DMS79 (cell line): ENCODE measurements around the gene SPEM1.

Experiments
- DNase-seq: peaks from one replicate; lab custom pipeline; 2025; lab: John Stamatoyannopoulos, UW

Gene SPEM1

GRCh38 chr17:7440113-7440833, 20.1 kb downstream of the SPEM1 start:
- DNase-seq: peak; percentile 67

GRCh38 chr17:7440834-7441195, 20.7 kb downstream of the SPEM1 start:
- no peak for DNase-seq

GRCh38 chr17:7441266-7441665, 21.1 kb downstream of the SPEM1 start:
- DNase-seq: no peak

- no peak for DNase-seq
Observed at GRCh38 chr17:7442142-7442541, 22.0 kb downstream of the SPEM1 start.

GRCh38 chr17:7443499-7444485, 23.7 kb downstream of the SPEM1 start:
- no peak for DNase-seq

GRCh38 chr17:7444682-7445618, 24.8 kb downstream of the SPEM1 start, which contains the start of gene CHRNB1:
TSS of gene CHRNB1 (plus strand) at chr17:7445061. CDS start at chr17:7445128, 67 bp downstream.
- peak; percentile 12 for DNase-seq

- DNase-seq: peak; percentile 39
Observed at GRCh38 chr17:7445619-7445968, 25.5 kb downstream of the SPEM1 start.

- DNase-seq: no peak
Observed at GRCh38 chr17:7448461-7448860, 28.3 kb downstream of the SPEM1 start.

GRCh38 chr17:7459961-7460545, 39.9 kb downstream of the SPEM1 start:
- DNase-seq: no peak

GRCh38 chr17:7460850-7461660, 40.9 kb downstream of the SPEM1 start:
- DNase-seq: no peak

GRCh38 chr17:7462474-7463371, 42.6 kb downstream of the SPEM1 start:
- DNase-seq: no peak

GRCh38 chr17:7463372-7463846, 43.3 kb downstream of the SPEM1 start:
- DNase-seq: no peak

GRCh38 chr17:7464081-7464480, 44.0 kb downstream of the SPEM1 start:
- DNase-seq: no peak

GRCh38 chr17:7465597-7466275, 45.6 kb downstream of the SPEM1 start:
- no peak for DNase-seq

- no peak for DNase-seq
Observed at GRCh38 chr17:7466318-7466638, 46.2 kb downstream of the SPEM1 start.

GRCh38 chr17:7466639-7467341, 46.7 kb downstream of the SPEM1 start:
- DNase-seq: no peak

- DNase-seq: no peak
Observed at GRCh38 chr17:7467498-7467897, 47.4 kb downstream of the SPEM1 start.

GRCh38 chr17:7468290-7468689, 48.2 kb downstream of the SPEM1 start:
- DNase-seq: no peak
